ENCODE results near the gene SMYD3.

The SMYD3 gene

DNA sequence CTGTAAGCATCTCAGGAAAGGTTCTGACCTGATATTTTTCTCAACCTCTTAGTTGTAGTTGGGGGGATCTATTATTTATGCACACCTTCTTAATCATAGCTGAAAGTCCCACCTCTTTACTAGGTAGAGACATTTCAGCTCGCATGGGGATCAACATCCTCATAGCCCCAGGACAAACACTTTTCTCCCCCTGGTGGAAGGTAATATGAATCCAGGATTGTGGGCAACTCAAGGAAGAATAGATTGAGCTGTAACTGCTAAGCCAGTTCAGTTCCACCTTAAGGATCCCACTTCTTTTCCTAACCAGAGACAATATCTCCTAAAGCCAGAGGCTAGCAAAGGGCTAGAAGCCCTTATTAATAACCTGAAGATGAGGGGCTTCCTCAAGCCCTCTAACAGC is 25.4 kb upstream of the SMYD3 start:
- DNase-seq (ENCODE audit: low read depth): no peak
- no peak overlapping the region for H3K9ac ChIP-seq (ENCODE audit: low read length)
- H3K4me3 ChIP-seq (ENCODE audit: low read length): no peak overlapping the region
- H3K9me3 ChIP-seq (ENCODE audit: control insufficient read depth, low read length): peaks cover 26% of the 10 kb centered on the region
- H3K36me3 ChIP-seq (ENCODE audit: control insufficient read depth, insufficient read depth, low read length, severe bottlenecking): no peaks in the 10 kb centered on the region
- no peaks in the 10 kb centered on the region for H3K4me1 ChIP-seq (ENCODE audit: control insufficient read depth, insufficient read depth, low read length)
- peaks cover 18% of the 10 kb centered on the region for H3K27me3 ChIP-seq (replicated peaks; ENCODE audit: control insufficient read depth, insufficient read depth, low read length)

DNA sequence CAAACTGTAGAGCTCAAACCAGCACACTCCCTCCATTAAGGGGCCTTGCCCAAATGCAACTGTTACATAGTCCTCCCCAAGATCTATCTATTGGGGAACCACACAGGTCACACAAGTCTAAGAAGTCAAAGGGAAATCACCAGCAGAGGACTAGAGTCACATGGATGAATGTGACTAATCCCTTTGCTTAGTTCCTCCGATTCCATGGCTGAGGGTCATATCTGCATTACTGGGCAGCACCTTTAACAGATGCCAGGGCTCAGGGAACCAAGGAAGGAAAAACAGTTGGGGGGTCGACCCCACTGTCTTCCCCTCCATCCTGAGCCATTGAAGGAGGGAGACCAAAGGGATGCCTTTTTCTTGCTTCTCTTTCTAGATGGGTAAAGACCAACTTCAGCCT is 23.4 kb upstream of the SMYD3 start:
- no peaks in the 10 kb centered on the region for H3K4me1 ChIP-seq (ENCODE audit: control insufficient read depth, insufficient read depth, low read length)
- H3K9me3 ChIP-seq (ENCODE audit: control insufficient read depth, low read length): peaks cover 26% of the 10 kb centered on the region
- no peaks in the 10 kb centered on the region for H3K36me3 ChIP-seq (ENCODE audit: control insufficient read depth, insufficient read depth, low read length, severe bottlenecking)
- peaks cover 18% of the 10 kb centered on the region for H3K27me3 ChIP-seq (replicated peaks; ENCODE audit: control insufficient read depth, insufficient read depth, low read length)
- H3K9ac ChIP-seq (ENCODE audit: low read length): no peak overlapping the region
- no peak overlapping the region for H3K4me3 ChIP-seq (ENCODE audit: low read length)
- DNase-seq (ENCODE audit: low read depth): no peak

DNA sequence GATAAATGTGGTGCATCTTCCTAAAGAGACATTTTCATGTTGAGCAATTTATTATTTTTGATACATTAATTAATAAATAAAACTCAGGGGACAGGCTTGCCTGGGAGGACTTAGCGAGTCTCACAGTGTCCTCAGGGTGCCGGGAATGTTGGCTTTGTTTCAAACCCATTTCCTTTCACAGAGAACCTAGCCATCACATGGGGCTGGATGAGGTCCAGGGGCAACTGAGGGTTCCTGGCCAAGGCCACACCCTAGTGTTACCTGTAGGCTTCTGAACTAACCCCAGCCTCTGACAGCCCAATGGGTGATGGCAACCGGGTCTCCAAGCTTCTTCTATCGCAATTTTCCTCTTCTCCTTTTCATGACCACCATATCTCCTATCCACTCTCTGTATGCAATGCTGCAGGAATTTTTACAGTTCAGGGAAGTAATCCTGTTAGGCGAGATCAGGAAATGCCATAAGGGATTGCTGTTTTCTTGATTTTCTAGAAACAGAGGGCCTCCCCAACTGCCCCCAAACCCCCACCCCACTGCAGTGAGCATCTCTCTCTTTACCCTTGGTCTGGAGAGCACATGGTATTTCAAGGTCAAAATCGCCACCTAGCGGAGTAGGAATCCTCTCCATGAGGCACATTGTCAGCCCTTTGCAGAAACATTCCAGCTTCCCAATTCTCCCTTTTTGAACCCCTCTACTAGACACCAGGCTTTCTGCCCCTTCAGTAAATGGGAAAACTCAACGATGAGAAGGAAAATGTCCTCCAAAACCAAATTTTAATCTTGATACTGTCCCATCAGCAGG is 22.1 kb upstream of the SMYD3 start:
- Histone ChIP-seq H3K36me3 (ENCODE audit: control insufficient read depth, insufficient read depth, low read length, severe bottlenecking) (no peaks in the 10 kb centered on the region), H3K9ac (ENCODE audit: low read length) (no peak overlapping the region), H3K27me3 (replicated peaks; ENCODE audit: control insufficient read depth, insufficient read depth, low read length) (peaks cover 18% of the 10 kb centered on the region), H3K4me1 (ENCODE audit: control insufficient read depth, insufficient read depth, low read length) (no peaks in the 10 kb centered on the region), H3K4me3 (ENCODE audit: low read length) (no peak overlapping the region), H3K9me3 (ENCODE audit: control insufficient read depth, low read length) (peaks cover 26% of the 10 kb centered on the region)
- DNase-seq (ENCODE audit: low read depth): no peak

DNA sequence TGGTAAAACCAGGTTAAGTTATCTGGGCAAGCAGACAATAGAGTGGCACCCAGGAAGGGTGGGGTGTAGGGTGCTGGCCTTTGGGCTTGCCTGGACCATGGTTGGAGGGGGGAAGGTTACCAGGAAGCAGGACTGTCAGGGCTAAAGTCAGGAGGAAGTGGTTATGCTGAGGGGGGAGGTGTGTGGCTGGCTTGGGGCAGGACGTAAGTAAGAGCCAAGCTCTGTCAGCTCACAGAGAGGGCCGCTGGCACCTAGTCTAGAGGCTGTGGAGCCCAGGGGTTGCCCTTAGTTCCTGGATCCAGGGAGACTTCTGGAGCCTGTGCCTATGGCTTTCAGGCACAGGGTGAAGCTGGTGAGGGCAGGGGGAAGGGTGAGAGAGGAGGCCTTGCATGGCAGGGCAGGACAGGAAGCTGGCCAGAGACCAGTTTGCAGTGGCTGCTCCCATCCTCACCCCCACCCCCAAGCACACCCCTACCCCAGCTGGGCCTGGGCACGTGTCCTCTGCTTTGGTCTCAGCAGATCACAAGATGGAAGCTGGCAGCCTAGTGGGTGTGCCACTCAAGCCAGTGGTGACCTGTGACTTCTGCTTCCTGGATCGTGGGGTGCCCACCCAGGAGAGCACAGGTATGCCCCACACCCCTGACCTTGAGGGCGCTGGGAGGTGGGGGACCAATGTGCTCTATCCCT is 20.5 kb upstream of the SMYD3 start:
- no peak for DNase-seq (ENCODE audit: low read depth)
- Histone ChIP-seq H3K27me3 (replicated peaks; ENCODE audit: control insufficient read depth, insufficient read depth, low read length) (peaks cover 14% of the 10 kb centered on the region), H3K9ac (ENCODE audit: low read length) (no peak overlapping the region), H3K4me3 (ENCODE audit: low read length) (no peak overlapping the region), H3K36me3 (ENCODE audit: control insufficient read depth, insufficient read depth, low read length, severe bottlenecking) (no peaks in the 10 kb centered on the region), H3K4me1 (ENCODE audit: control insufficient read depth, insufficient read depth, low read length) (no peaks in the 10 kb centered on the region), H3K9me3 (ENCODE audit: control insufficient read depth, low read length) (peaks cover 23% of the 10 kb centered on the region)

DNA sequence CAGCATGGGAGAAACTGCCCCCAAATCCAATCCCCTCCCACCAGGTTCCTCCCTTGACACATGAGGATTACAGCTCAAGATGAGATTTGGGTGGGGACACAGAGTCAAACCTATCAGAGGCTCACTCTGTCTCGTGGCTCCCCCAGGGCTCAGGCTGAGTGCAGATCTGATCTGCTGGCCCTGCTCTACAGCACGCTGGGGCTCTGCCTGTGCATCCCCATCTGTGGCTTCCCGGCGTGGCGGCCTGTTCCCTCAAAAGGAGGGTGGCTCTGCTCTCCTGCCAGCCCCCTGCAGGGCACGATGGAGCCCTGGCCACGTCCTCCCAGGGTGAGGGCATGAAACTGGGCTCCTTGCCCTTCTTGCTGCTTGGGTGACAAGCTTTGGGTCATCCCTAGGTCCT is 19.8 kb upstream of the SMYD3 start:
- no peaks in the 10 kb centered on the region for H3K4me1 ChIP-seq (ENCODE audit: control insufficient read depth, insufficient read depth, low read length)
- no peak for DNase-seq (ENCODE audit: low read depth)

DNA sequence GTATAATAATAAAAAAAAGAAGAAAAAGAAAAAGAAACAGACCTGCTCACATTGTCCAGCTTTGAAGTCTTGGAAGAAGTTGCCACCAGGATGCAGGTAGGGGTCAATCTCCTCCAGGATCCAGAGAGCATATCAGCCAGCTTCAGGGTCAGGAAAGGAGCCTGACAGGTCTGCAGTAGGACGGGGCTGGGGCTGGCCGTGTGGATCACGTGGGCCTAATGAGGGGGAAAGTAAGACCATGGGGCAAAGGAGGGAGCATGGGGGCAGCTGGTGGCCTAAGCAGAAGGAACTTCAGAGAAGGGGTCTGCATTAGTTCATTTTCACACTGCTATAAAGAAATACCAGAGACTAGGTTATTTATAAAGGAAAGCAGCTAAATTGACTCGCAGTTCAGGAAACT is 19.3 kb upstream of the SMYD3 start:
- Histone ChIP-seq H3K4me3 (ENCODE audit: low read length) (no peak overlapping the region), H3K9ac (ENCODE audit: low read length) (no peak overlapping the region), H3K9me3 (ENCODE audit: control insufficient read depth, low read length) (peaks cover 13% of the 10 kb centered on the region), H3K36me3 (ENCODE audit: control insufficient read depth, insufficient read depth, low read length, severe bottlenecking) (no peaks in the 10 kb centered on the region), H3K27me3 (replicated peaks; ENCODE audit: control insufficient read depth, insufficient read depth, low read length) (peaks cover 11% of the 10 kb centered on the region), H3K4me1 (ENCODE audit: control insufficient read depth, insufficient read depth, low read length) (no peaks in the 10 kb centered on the region)
- DNase-seq (ENCODE audit: low read depth): no peak

More for the DNA sequence above, 19.8 kb upstream of the SMYD3 start:
- H3K9me3 ChIP-seq (ENCODE audit: control insufficient read depth, low read length): peaks cover 17% of the 10 kb centered on the region
- no peaks in the 10 kb centered on the region for H3K36me3 ChIP-seq (ENCODE audit: control insufficient read depth, insufficient read depth, low read length, severe bottlenecking)
- peaks cover 11% of the 10 kb centered on the region for H3K27me3 ChIP-seq (replicated peaks; ENCODE audit: control insufficient read depth, insufficient read depth, low read length)
- H3K4me3 ChIP-seq (ENCODE audit: low read length): no peak overlapping the region
- no peak overlapping the region for H3K9ac ChIP-seq (ENCODE audit: low read length)

DNA sequence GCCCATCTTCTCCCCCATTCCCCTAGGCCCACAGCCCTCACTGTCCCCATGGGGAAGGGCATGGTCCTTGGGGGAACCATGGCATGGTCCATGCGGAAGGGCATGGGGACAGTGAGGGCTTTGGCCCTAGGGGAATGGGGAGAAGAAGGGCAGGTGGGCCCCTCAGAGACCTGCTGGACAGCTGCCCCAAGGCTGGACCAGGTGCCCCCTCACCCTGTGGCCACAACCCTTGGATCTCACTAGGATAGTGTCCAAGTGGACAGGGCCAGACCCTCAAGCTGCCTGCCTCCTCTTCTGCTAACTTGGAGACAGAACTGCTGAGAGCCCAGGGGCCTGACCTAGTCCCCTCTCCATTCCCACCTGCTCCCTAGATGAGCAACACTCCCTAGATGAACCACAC is 12.4 kb upstream of the SMYD3 start:
- Histone ChIP-seq H3K36me3 (ENCODE audit: control insufficient read depth, insufficient read depth, low read length, severe bottlenecking) (no peaks in the 10 kb centered on the region), H3K4me1 (ENCODE audit: control insufficient read depth, insufficient read depth, low read length) (no peaks in the 10 kb centered on the region), H3K9me3 (ENCODE audit: control insufficient read depth, low read length) (peaks cover 32% of the 10 kb centered on the region), H3K9ac (ENCODE audit: low read length) (no peak overlapping the region), H3K27me3 (replicated peaks; ENCODE audit: control insufficient read depth, insufficient read depth, low read length) (peaks cover 4% of the 10 kb centered on the region), H3K4me3 (ENCODE audit: low read length) (no peak overlapping the region)
- no peak for DNase-seq (ENCODE audit: low read depth)

DNA sequence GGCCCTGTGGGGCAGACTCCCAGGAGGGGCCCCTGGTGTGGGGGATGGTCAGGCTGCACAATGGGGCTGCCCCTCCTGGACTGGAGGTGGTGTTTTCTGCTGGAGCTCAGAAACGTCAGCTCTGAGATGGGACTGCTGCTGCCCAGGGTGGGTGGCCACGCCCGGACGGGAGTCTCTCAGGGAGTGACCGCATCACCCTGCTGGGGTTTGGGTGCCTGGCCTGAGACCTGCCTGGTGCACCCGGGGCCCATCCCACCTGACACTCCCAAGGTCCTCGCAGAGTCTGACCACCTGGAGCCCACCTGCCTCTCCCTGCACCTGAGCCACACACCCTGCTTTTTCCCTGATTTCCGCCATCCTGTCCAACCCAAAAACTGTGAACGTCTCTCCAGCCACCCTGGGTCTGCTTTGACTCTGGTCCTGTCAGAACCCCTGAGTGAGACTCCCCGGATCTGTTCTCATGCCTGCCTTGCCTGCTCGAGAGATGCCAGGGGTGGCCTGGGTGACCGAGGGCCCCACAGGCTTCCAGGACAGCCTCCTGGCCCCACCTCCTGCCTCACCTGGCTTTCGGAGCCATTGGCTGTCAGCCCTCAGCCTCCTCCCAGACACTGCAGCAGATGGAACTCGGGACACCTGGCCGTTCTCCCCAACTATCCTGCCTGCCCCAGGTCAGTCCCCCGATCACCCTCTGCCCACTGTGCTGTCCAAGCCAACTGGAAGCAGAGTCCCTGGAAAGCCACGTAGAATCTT is 11.6 kb upstream of the SMYD3 start:
- H3K9me3 ChIP-seq (ENCODE audit: control insufficient read depth, low read length): peaks cover 41% of the 10 kb centered on the region
- no peaks in the 10 kb centered on the region for H3K36me3 ChIP-seq (ENCODE audit: control insufficient read depth, insufficient read depth, low read length, severe bottlenecking)
- peaks cover 4% of the 10 kb centered on the region for H3K27me3 ChIP-seq (replicated peaks; ENCODE audit: control insufficient read depth, insufficient read depth, low read length)
- DNase-seq (ENCODE audit: low read depth): no peak
- no peak overlapping the region for H3K4me3 ChIP-seq (ENCODE audit: low read length)
- no peak overlapping the region for H3K9ac ChIP-seq (ENCODE audit: low read length)
- no peaks in the 10 kb centered on the region for H3K4me1 ChIP-seq (ENCODE audit: control insufficient read depth, insufficient read depth, low read length)

DNA sequence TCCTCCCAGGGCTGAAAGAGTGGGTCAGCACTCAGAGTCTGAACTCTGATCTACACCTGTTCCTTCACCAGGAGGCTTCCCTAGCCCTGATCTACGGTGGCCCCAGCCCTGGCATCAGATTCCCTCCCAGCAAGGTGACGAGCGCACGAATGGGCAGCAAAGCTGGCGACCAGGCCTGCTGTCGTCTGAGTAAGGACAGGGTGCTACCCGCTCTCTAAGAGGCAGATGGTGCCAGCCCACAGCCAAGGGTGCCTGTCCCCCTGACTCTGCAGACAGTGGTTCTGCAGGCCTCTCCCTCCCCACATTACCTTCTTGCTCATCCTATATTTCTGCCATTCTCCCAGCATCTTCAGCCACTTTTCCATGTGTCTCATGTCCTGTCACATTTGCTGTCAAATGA is 10.3 kb upstream of the SMYD3 start:
- H3K27me3 ChIP-seq (replicated peaks; ENCODE audit: control insufficient read depth, insufficient read depth, low read length): no peaks in the 10 kb centered on the region
- no peak for DNase-seq (ENCODE audit: low read depth)
- peaks cover 45% of the 10 kb centered on the region for H3K9me3 ChIP-seq (ENCODE audit: control insufficient read depth, low read length)
- no peaks in the 10 kb centered on the region for H3K4me1 ChIP-seq (ENCODE audit: control insufficient read depth, insufficient read depth, low read length)
- H3K9ac ChIP-seq (ENCODE audit: low read length): no peak overlapping the region
- no peak overlapping the region for H3K4me3 ChIP-seq (ENCODE audit: low read length)
- no peaks in the 10 kb centered on the region for H3K36me3 ChIP-seq (ENCODE audit: control insufficient read depth, insufficient read depth, low read length, severe bottlenecking)

DNA sequence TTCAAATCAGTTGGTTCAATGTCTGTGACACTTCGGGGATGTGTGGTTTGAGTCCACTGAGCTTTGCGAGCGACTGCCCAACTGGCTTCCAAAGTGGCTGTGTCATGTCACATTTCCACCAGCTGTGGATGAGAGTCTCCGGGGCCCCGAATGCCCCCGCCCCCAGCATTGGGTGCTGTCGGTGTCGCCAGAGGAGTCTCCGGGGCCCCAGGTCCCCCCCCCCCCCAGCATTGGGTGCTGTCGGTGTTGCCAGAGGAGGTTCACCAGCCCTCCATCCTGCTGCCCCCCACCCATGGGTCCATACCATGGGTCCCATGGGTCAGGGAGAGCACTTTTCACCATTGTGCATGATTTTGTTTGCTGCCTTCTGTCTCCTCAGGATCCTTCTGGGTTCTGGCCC is 9.0 kb upstream of the SMYD3 start:
- peaks cover 45% of the 10 kb centered on the region for H3K9me3 ChIP-seq (ENCODE audit: control insufficient read depth, low read length)
- H3K9ac ChIP-seq (ENCODE audit: low read length): no peak overlapping the region
- no peaks in the 10 kb centered on the region for H3K27me3 ChIP-seq (replicated peaks; ENCODE audit: control insufficient read depth, insufficient read depth, low read length)
- no peaks in the 10 kb centered on the region for H3K36me3 ChIP-seq (ENCODE audit: control insufficient read depth, insufficient read depth, low read length, severe bottlenecking)
- no peak overlapping the region for H3K4me3 ChIP-seq (ENCODE audit: low read length)
- no peak for DNase-seq (ENCODE audit: low read depth)
- H3K4me1 ChIP-seq (ENCODE audit: control insufficient read depth, insufficient read depth, low read length): no peaks in the 10 kb centered on the region

DNA sequence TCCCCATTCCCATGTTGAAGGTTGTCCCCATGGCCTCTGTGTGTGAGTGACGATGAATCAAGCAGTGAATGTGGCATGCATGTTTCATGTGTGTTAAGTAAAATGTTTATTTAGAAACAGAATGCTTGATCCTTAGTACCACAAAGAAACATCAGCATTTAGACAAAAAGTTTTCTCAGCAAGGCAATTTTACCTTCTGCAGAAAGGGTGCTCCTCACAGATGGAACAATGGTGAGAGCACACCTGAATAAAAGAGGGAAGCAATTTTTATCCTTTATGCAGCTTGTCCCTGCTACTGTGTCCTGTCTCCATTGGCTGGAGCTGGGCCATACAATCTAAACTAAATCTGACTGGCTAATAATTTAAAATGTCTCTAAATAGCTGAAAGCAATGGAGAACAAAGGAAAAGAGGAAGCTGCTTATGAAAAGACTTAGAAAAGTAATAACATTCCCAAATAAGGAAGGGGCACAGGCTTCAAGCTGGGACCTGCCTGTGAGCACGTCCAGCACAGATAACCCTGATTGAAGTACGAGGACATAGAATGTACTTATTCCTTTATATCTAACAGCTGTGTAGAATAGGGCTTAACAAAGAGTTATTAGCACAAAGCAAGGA is 8.4 kb upstream of the SMYD3 start:
- Histone ChIP-seq H3K36me3 (ENCODE audit: control insufficient read depth, insufficient read depth, low read length, severe bottlenecking) (no peaks in the 10 kb centered on the region), H3K27me3 (replicated peaks; ENCODE audit: control insufficient read depth, insufficient read depth, low read length) (no peaks in the 10 kb centered on the region), H3K4me1 (ENCODE audit: control insufficient read depth, insufficient read depth, low read length) (no peaks in the 10 kb centered on the region), H3K4me3 (ENCODE audit: low read length) (no peak overlapping the region), H3K9ac (ENCODE audit: low read length) (no peak overlapping the region), H3K9me3 (ENCODE audit: control insufficient read depth, low read length) (peaks cover 45% of the 10 kb centered on the region)
- DNase-seq (ENCODE audit: low read depth): no peak

Data from adipocyte (in vitro differentiated cells).